MCF 10A (cell line): ENCODE measurements around the gene SLC35D2. TPM values are rescaled to one million over a fixed set of nuclear protein-coding genes. Genes with fewer than 3 reads are reported as not detected.

Experiments
- BruUV-seq: library from RNA; stranded (reverse); fragments of 400-500 nt; replicated peaks from 2 replicates; lab custom pipeline; 2021; lab: Mats Ljungman, UMichigan
- CTCF ChIA-PET: fragments of 300-600 bp; sonication (Branson Sonifier 250); formaldehyde crosslinking; extraction: SDS; loops from one replicate; lab custom pipeline; 2021; ENCODE audit warnings: antibody characterized with exemption, inconsistent platforms; lab: Yijun Ruan, JAX
- POLR2A ChIA-PET: fragments of 300-600, 350-650 bp; sonication (Branson Sonifier 250); formaldehyde crosslinking; extraction: SDS; loops from one replicate; lab custom pipeline; 2020; ENCODE audit warnings: antibody characterized with exemption, inconsistent platforms; lab: Yijun Ruan, JAX
- DNase-seq: peaks from one replicate; pipeline ENCODE4 v3.0.0-alpha.2; 2018; ENCODE audit not compliant: unreplicated experiment
- H3K27ac Mint-ChIP-seq: one replicate; pipeline ENCODE4 v1.8.0; 2022; ENCODE audit warnings: mild to moderate bottlenecking, low read depth, mixed read lengths; ENCODE audit not compliant: unreplicated experiment
- H3K27me3 Mint-ChIP-seq: one replicate; pipeline ENCODE4 v1.8.0; 2022; ENCODE audit warnings: mixed read lengths; ENCODE audit not compliant: insufficient read depth, unreplicated experiment
- H3K36me3 Mint-ChIP-seq: one replicate; pipeline ENCODE4 v1.8.0; 2022; ENCODE audit warnings: mild to moderate bottlenecking, moderate library complexity, mixed read lengths; ENCODE audit not compliant: insufficient read depth, unreplicated experiment
- H3K4me1 Mint-ChIP-seq: one replicate; pipeline ENCODE4 v1.8.0; 2022; ENCODE audit warnings: mixed read lengths; ENCODE audit not compliant: insufficient read depth, unreplicated experiment
- H3K4me3 Mint-ChIP-seq: one replicate; pipeline ENCODE4 v1.8.0; 2022; ENCODE audit warnings: mild to moderate bottlenecking, moderate library complexity, mixed read lengths; ENCODE audit not compliant: unreplicated experiment
- H3K9me3 Mint-ChIP-seq: one replicate; pipeline ENCODE4 v1.8.0; 2022; ENCODE audit warnings: mixed read lengths; ENCODE audit not compliant: unreplicated experiment
- intact Hi-C: fragments of 100-400 bp; cut with micrococcal nuclease; formaldehyde crosslinking; loops from 2 replicates; pipeline ENCODE4 v1.14.1; 2022
- total RNA-seq: library from RNA; stranded (reverse); gene quantifications from 2 replicates; pipeline ENCODE4 v1.2.3, GENCODE V29; 2022
- TF ChIP-seq, protein P1 (sequence below): fragments of 200-600 bp; IDR thresholded peaks from one replicate; pipeline ENCODE4 v1.8.0; 2022; ENCODE audit warnings: antibody characterized with exemption, mild to moderate bottlenecking; ENCODE audit not compliant: unreplicated experiment

SLC35D2 gene
- total RNA-seq, 1 experiment from 2014 or later: 20.8 TPM

DNA sequence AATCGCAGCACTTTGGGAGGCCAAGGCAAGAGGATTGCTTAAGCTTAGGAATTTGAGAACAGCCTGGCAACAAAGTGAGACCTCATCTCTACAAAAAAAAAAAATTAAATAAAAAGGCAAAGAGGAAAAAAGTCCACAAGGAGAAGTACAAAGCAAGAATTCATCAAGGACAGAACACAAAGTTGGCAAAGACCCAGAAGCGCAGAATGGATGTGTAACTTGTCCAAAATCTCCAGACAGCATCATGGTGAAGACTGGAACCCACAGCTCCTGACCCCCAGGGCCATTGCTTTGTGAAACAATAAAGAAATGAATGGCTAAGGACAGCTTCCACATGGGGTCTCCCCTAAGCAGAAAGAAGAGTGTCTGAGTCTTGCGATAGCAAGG lies 89.4 kb downstream of the SLC35D2 start:
- CTCF ChIA-PET: interaction anchor here (0.6 to 1.8 kb wide), 5 partner anchors 21 to 493 kb away, joined by 3 to 7 read pairs (median 4); no protein-coding TSS in a partner anchor

DNA sequence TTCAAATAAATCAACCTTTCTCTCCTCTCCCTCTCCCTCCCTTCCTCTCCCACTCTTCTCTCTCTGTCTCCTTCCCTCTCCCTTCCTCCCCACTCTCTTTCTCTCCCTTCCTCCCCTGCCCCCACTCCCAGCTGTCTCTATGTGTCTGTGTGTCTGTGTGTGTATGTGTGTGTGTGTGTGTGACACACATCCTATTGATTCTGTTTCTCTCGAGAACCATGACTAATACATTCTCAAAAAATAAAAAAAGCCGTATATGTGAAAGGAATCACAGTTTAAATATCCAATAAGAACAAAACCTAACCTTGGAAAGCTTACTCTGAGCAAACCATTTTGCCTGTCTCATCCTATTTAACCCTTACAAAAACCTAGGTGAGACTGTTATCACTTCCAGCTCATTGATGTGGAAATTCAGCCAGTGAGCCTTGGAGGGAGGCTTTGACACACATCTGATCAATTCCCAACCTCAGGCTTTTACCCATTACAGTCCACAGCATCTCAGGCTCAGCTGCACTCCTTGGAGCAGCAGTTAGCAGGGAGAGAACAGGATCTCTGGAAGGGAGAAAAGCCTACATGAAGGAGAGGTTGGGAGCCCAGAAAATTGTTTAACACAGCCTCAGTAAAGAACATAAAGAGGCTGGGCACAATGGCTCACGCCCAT lies 89.9 kb downstream of the SLC35D2 start:
- ChIA-PET POLR2A (no interaction called here), CTCF (interaction anchor here (0.6 to 1.8 kb wide), 4 partner anchors 22 to 492 kb away, joined by 3 to 7 read pairs (median 4); no protein-coding TSS in a partner anchor)
- no peak for DNase-seq
- no peaks in the 10 kb centered on the region for H3K27me3 Mint-ChIP-seq
- BruUV-seq: no TSS peak
- H3K27ac Mint-ChIP-seq: no peak overlapping the region
- no peaks in the 10 kb centered on the region for H3K36me3 Mint-ChIP-seq
- no peaks in the 10 kb centered on the region for H3K9me3 Mint-ChIP-seq
- intact Hi-C loops: no loop called here
- no peaks in the 10 kb centered on the region for H3K4me1 Mint-ChIP-seq
- TF ChIP-seq, protein P1, sequence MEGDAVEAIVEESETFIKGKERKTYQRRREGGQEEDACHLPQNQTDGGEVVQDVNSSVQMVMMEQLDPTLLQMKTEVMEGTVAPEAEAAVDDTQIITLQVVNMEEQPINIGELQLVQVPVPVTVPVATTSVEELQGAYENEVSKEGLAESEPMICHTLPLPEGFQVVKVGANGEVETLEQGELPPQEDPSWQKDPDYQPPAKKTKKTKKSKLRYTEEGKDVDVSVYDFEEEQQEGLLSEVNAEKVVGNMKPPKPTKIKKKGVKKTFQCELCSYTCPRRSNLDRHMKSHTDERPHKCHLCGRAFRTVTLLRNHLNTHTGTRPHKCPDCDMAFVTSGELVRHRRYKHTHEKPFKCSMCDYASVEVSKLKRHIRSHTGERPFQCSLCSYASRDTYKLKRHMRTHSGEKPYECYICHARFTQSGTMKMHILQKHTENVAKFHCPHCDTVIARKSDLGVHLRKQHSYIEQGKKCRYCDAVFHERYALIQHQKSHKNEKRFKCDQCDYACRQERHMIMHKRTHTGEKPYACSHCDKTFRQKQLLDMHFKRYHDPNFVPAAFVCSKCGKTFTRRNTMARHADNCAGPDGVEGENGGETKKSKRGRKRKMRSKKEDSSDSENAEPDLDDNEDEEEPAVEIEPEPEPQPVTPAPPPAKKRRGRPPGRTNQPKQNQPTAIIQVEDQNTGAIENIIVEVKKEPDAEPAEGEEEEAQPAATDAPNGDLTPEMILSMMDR: no peak
- H3K4me3 Mint-ChIP-seq: no peak overlapping the region

More for the DNA sequence above, 89.4 kb downstream of the SLC35D2 start:
- H3K9me3 Mint-ChIP-seq: no peaks in the 10 kb centered on the region
- DNase-seq: no peak
- POLR2A ChIA-PET: no interaction called here
- no peaks in the 10 kb centered on the region for H3K4me1 Mint-ChIP-seq
- no peak overlapping the region for H3K27ac Mint-ChIP-seq
- BruUV-seq: no TSS peak
- intact Hi-C loops: no loop called here
- TF ChIP-seq, protein P1: no peak
- H3K27me3 Mint-ChIP-seq: no peaks in the 10 kb centered on the region
- H3K36me3 Mint-ChIP-seq: no peaks in the 10 kb centered on the region
- H3K4me3 Mint-ChIP-seq: no peak overlapping the region

DNA sequence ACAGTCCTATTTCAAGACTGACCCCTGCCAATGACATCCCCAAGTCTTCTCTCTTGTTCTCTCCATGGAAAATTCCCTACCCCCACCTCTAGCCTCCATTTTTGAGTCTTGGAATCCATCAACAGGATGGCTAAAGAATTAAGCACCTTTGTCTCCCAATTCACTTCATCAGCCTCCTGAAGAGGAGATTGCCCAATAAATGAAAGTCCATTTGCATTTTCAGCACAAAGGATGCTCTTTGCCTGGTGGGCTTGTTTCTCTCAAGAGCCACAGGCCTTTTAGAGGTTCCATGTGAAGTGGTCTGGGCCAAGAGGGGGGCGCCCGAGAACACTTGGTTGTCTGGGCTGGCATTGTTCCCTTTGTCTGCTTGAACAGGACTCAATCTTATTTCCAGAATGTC lies 94.1 kb downstream of the SLC35D2 start:
- ChIA-PET POLR2A (interaction anchor here (0.6 kb wide), 1 partner anchor 489 kb away, joined by 3 read pairs; no protein-coding TSS in a partner anchor), CTCF (interaction anchor here (0.6 kb wide), 1 partner anchor 1149 kb away, joined by 4 read pairs; no protein-coding TSS in a partner anchor)
- Mint-ChIP-seq H3K27me3 (no peaks in the 10 kb centered on the region), H3K9me3 (no peaks in the 10 kb centered on the region), H3K4me3 (no peak overlapping the region), H3K4me1 (no peaks in the 10 kb centered on the region), H3K27ac (no peak overlapping the region), H3K36me3 (no peaks in the 10 kb centered on the region)
- TF ChIP-seq, protein P1: no peak
- intact Hi-C loops: no loop called here
- no TSS peak for BruUV-seq
- DNase-seq: no peak

DNA sequence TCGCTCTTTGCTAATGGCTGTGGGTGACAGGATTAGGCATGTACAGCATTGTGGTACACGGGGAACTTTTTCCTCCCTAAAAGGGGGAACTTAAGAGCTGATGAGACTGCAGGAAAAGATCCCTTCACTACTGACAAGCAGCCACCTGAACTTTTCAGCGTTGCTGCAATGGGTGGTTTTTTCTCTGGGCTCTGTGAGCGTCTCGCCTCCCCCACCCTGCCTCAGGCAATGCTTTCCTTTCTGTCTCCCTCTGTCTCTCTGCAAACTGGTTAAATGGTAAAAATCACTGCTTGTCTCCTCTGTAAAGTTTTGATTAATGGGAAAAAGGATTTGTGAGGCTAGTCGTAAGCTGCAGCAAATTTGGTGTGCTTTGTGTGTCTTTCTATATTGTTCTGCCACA lies 101.9 kb downstream of the SLC35D2 start:
- no TSS peak for BruUV-seq
- intact Hi-C loops: no loop called here
- no peak overlapping the region for H3K27ac Mint-ChIP-seq
- no peaks in the 10 kb centered on the region for H3K4me1 Mint-ChIP-seq
- H3K4me3 Mint-ChIP-seq: no peak overlapping the region
- TF ChIP-seq, protein P1: no peak
- no peaks in the 10 kb centered on the region for H3K36me3 Mint-ChIP-seq
- H3K9me3 Mint-ChIP-seq: no peaks in the 10 kb centered on the region
- H3K27me3 Mint-ChIP-seq: no peaks in the 10 kb centered on the region
- DNase-seq: no peak
- CTCF ChIA-PET: no interaction called here
- POLR2A ChIA-PET: interaction anchor here (0.6 to 1.2 kb wide), 2 partner anchors 26 to 49 kb away, joined by 3 to 4 read pairs; no protein-coding TSS in a partner anchor
